HG02763 (cell line): Measurements from ENCODE around the gene SYNE4.

Experiments used
- ATAC-seq: cut with Tn5 transposase; IDR thresholded peaks from one replicate; pipeline ENCODE4 v1.9.1; 2021; ENCODE audit warnings: mild to moderate bottlenecking, moderate library complexity; ENCODE audit not compliant: unreplicated experiment

SYNE4 gene

GRCh38 chr19:36026091-36026876, 17.7 kb upstream of the SYNE4 start:
- ATAC-seq = no peak

GRCh38 chr19:36025541-36025940, 16.9 kb upstream of the SYNE4 start:
- no peak for ATAC-seq

- no peak for ATAC-seq
These were observed 14.8 kb upstream of the SYNE4 start for GRCh38 chr19:36023432-36023831.

- no peak for ATAC-seq
These were observed 10.6 kb upstream of the SYNE4 start for GRCh38 chr19:36019061-36019670.

GRCh38 chr19:36014012-36014924, 5.7 kb upstream of the SYNE4 start, which contains the start of gene ALKBH6:
Gene ALKBH6 (minus strand): TSS chr19:36014213. CDS start chr19:36013397, 816 bp downstream.
- ATAC-seq = peak; percentile 97

GRCh38 chr19:36013280-36014011, 4.8 kb upstream of the SYNE4 start:
- no peak for ATAC-seq

GRCh38 chr19:36010402-36010801, 1.8 kb upstream of the SYNE4 start:
- no peak for ATAC-seq

GRCh38 chr19:36009633-36010379, 1.2 kb upstream of the SYNE4 start:
- ATAC-seq = no peak

- ATAC-seq = no peak
These were observed 607 bp upstream of the SYNE4 start for GRCh38 chr19:36009220-36009619.

- no peak for ATAC-seq
These were observed 1.7 kb downstream of the SYNE4 start for GRCh38 chr19:36006955-36007354.

- no peak for ATAC-seq
These were observed 5.3 kb downstream of the SYNE4 start for GRCh38 chr19:36003284-36003683.

GRCh38 chr19:36001605-36002004, 7.0 kb downstream of the SYNE4 start:
- ATAC-seq = no peak

GRCh38 chr19:35996777-35997176, 11.8 kb downstream of the SYNE4 start:
- ATAC-seq = no peak

- ATAC-seq = peak; percentile 88
These were observed 13.3 kb downstream of the SYNE4 start, which contains the start of gene SDHAF1 for GRCh38 chr19:35995048-35995993. Gene SDHAF1 (plus strand): TSS chr19:35995188. CDS start chr19:35995275, 87 bp downstream.

GRCh38 chr19:35993923-35994598, 14.6 kb downstream of the SYNE4 start:
- no peak for ATAC-seq

GRCh38 chr19:35992907-35993765, 15.5 kb downstream of the SYNE4 start:
- ATAC-seq = no peak

- ATAC-seq = no peak
These were observed 16.7 kb downstream of the SYNE4 start for GRCh38 chr19:35991731-35992450.
